ENCODE data around the gene RASAL3. TPM values are rescaled to one million over a fixed set of nuclear protein-coding genes. Genes with fewer than 3 reads are reported as not detected.

Gene RASAL3
- total RNA-seq, 2 donors from 2014 or later = 1.7 to 2.5 TPM

DNA sequence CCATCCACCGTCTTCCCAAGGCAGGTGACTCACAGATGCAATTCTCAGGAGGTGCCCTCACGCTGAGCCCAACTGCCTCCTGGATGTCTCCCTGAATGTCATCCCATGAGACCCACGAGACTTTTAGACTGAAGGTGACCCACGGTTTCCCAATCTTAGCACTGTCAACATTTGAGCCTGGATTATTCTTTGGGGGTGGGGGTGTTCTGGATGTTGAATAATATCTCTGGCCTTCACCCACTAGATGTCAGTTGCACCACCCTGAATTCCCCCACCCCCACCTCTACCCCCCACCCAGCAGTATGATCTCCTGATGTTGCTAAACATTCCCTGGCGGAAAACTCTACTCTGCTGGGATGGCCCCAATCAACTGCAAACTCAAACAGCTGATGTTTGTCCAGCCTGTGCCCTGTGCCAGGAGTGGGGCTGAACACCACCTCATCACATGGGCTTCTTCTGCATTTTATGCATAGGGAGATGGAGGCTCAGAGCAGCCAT is 41.8 kb upstream of the RASAL3 start:
- Histone ChIP-seq H3K9me3 (no peaks in the 10 kb centered on the region), H3K27me3 (peaks cover 13% of the 10 kb centered on the region), H3K9ac (ENCODE audit: low read depth in 2 of 2, low read length in 2 of 2) (no peak overlapping the region), H3K27ac (no peak overlapping the region), H3K4me3 (no peak overlapping the region), H3K36me3 (no peaks in the 10 kb centered on the region), H3K4me1 (no peaks in the 10 kb centered on the region)
- TF ChIP-seq CTCF (IDR thresholded peaks at IDR 0.05) = no peak
- DNase-seq = no peak
- intact Hi-C loops (cut with DNase I) = no loop called here

GRCh38 chr19:15502264-15502663 is 37.9 kb upstream of the RASAL3 start:
- TF ChIP-seq CTCF (IDR thresholded peaks at IDR 0.05) = no peak

DNA sequence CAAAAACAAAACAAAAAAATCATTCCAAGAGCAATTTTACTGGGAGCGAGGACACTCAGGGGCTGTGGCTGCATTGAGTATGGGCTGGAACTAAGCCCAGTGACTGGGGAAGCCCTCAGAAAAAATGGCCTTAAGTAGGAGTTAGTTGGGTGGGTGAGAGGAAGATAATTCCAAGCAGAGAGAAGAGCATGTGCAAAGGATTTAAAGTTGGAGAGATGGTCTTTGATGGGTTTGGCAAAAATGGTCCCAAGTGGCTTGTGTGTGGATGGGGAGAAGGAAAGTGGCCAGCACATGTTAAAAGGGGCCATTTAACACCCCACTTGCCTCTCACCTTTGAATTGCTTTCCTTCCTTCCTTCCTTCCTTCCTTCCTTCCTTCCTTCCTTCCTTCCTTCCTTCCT is 37.3 kb upstream of the RASAL3 start:
- Histone ChIP-seq H3K27ac (no peak overlapping the region), H3K9me3 (no peaks in the 10 kb centered on the region), H3K4me3 (no peak overlapping the region), H3K4me1 (no peaks in the 10 kb centered on the region), H3K27me3 (no peaks in the 10 kb centered on the region), H3K36me3 (no peaks in the 10 kb centered on the region), H3K9ac (ENCODE audit: low read depth in 2 of 2, low read length in 2 of 2) (no peak overlapping the region)
- no peak for DNase-seq
- intact Hi-C loops (cut with DNase I) = no loop called here
- no peak for TF ChIP-seq CTCF (IDR thresholded peaks at IDR 0.05)

More at GRCh38 chr19:15502264-15502663, 37.9 kb upstream of the RASAL3 start:
- Histone ChIP-seq H3K4me3 (no peak overlapping the region), H3K9ac (ENCODE audit: low read depth in 2 of 2, low read length in 2 of 2) (no peak overlapping the region), H3K27ac (no peak overlapping the region), H3K27me3 (no peaks in the 10 kb centered on the region), H3K9me3 (no peaks in the 10 kb centered on the region), H3K36me3 (no peaks in the 10 kb centered on the region), H3K4me1 (no peaks in the 10 kb centered on the region)
- DNase-seq = no peak
- intact Hi-C loops (cut with DNase I) = no loop called here

- intact Hi-C loops (cut with DNase I) = no loop called here
- no peaks in the 10 kb centered on the region for H3K4me1 ChIP-seq
- H3K9ac ChIP-seq (ENCODE audit: low read depth in 2 of 2, low read length in 2 of 2) = no peak overlapping the region
- no peaks in the 10 kb centered on the region for H3K9me3 ChIP-seq
- no peaks in the 10 kb centered on the region for H3K36me3 ChIP-seq
- H3K4me3 ChIP-seq = no peak overlapping the region
- TF ChIP-seq CTCF (IDR thresholded peaks at IDR 0.05) = no peak
- no peak overlapping the region for H3K27ac ChIP-seq
- H3K27me3 ChIP-seq = no peaks in the 10 kb centered on the region
- no peak for DNase-seq
Measured at GRCh38 chr19:15498910-15499309, 34.6 kb upstream of the RASAL3 start.

- Histone ChIP-seq H3K4me1 (no peaks in the 10 kb centered on the region), H3K9ac (ENCODE audit: low read depth in 2 of 2, low read length in 2 of 2) (no peak overlapping the region), H3K9me3 (no peaks in the 10 kb centered on the region), H3K36me3 (no peaks in the 10 kb centered on the region), H3K4me3 (no peak overlapping the region), H3K27ac (no peak overlapping the region), H3K27me3 (no peaks in the 10 kb centered on the region)
- intact Hi-C loops (cut with DNase I) = no loop called here
- DNase-seq = no peak
- TF ChIP-seq CTCF (IDR thresholded peaks at IDR 0.05) = no peak
Measured at GRCh38 chr19:15498156-15498858, 34.0 kb upstream of the RASAL3 start.

All from colonic mucosa (tissue), 4 donors.